K562 (cell line): ENCODE results near the gene TEX28. TPM values are rescaled to one million over a fixed set of nuclear protein-coding genes. Genes with fewer than 3 reads are reported as not detected.
A peak's percentile ranks its signal among the peaks of the same experiment; 100 is the strongest.

Source experiments
- ATAC-seq: fragments of 200-7000 bp; cut with Tn5 transposase; 3 replicates; pipeline ENCODE4 v1.9.1; 2020; ENCODE audit warnings: moderate library complexity
- BruUV-seq: library from RNA; stranded (reverse); fragments of 400-500 nt; replicated peaks from 2 replicates; lab custom pipeline; 2021; lab: Mats Ljungman, UMichigan
- CTCF ChIA-PET: fragments of 300-600 bp; formaldehyde crosslinking; extraction: SDS; loops from one replicate; lab custom pipeline; 2021; ENCODE audit warnings: low intra/inter-chr PET ratio; lab: Yijun Ruan, JAX
- POLR2A ChIA-PET: fragments of 300-600, 350-650 bp; sonication (Branson Sonifier 250); formaldehyde crosslinking; extraction: SDS; loops from one replicate; lab custom pipeline; 2021; ENCODE audit warnings: antibody characterized with exemption, inconsistent platforms; lab: Yijun Ruan, JAX
- DNase-seq, 4 experiments: peaks; one replicate each; pipeline versions ENCODE4 v3.0.0 to v3.0.0-alpha.2; 2011 to 2018; ENCODE audit warnings: low spot score in 3 of 4, mixed read lengths in 3 of 4; ENCODE audit errors: extremely low read depth in 1 of 4
- FAIRE-seq: peaks from 2 replicates; lab custom pipeline; 2011; peaks lifted over from hg19 to GRCh38; lab: Jason Lieb, UNC
- H2AFZ ChIP-seq: 2 replicates; pipeline ENCODE4 v1.6.0; 2011; ENCODE audit warnings: low read depth, low read length, control low read depth, inconsistent platforms
- H3K27ac ChIP-seq: fragments of 200-600 bp; 3 replicates; pipeline ENCODE4 v1.8.0; 2011; ENCODE audit warnings: low read depth, mild to moderate bottlenecking, control low read depth, inconsistent platforms, low read length, moderate library complexity, mixed read lengths; ENCODE audit errors: extremely low read depth
- H3K27me3 ChIP-seq, 2 experiments: fragments of 300-600 bp in 1 of 2; 2 replicates in 1 of 2; 3 replicates in 1 of 2; pipeline versions ENCODE4 v1.6.0 to v1.8.0; 2011; ENCODE audit warnings: inconsistent platforms in 2 of 2, low read length in 2 of 2, mild to moderate bottlenecking in 1 of 2, mixed read lengths in 1 of 2, moderate library complexity in 1 of 2; ENCODE audit not compliant: control insufficient read depth in 2 of 2, insufficient read depth in 2 of 2
- H3K36me3 ChIP-seq: fragments of 300-600 bp; 3 replicates; pipeline ENCODE4 v1.8.0; 2011; ENCODE audit warnings: mild to moderate bottlenecking, low read length, inconsistent platforms; ENCODE audit not compliant: control insufficient read depth, insufficient read depth
- H3K4me1 ChIP-seq, 2 experiments: fragments of 200-600 bp in 1 of 2; replicated peaks in 1 of 2; 2 replicates in 1 of 2; 3 replicates in 1 of 2; pipeline versions ENCODE4 v1.5.1 to v1.8.0; 2011; ENCODE audit warnings: inconsistent platforms in 2 of 2, low read length in 2 of 2, mild to moderate bottlenecking in 1 of 2, mixed read lengths in 1 of 2, moderate library complexity in 1 of 2; ENCODE audit not compliant: control insufficient read depth in 2 of 2, insufficient read depth in 2 of 2
- H3K4me2 ChIP-seq: 2 replicates; pipeline ENCODE4 v1.6.1; 2011; ENCODE audit warnings: low read length, control low read depth, inconsistent platforms, mixed read lengths; ENCODE audit not compliant: insufficient read depth
- H3K4me3 ChIP-seq: fragments of 200-600 bp; sonication (generic), shearing (Covaris generic); 2 replicates; pipeline ENCODE4 v1.5.1; 2016; ENCODE audit warnings: control low read depth, inconsistent platforms
- H3K79me2 ChIP-seq: fragments of 200-600 bp; 3 replicates; pipeline ENCODE4 v1.8.0; 2011; ENCODE audit warnings: low read length, inconsistent platforms; ENCODE audit not compliant: control insufficient read depth, insufficient read depth
- H3K9ac ChIP-seq, 2 experiments: 2 replicates each; pipeline versions ENCODE4 v1.6.0 to v1.6.1; 2011; ENCODE audit warnings: low read depth in 2 of 2, low read length in 2 of 2, control low read depth in 1 of 2, inconsistent platforms in 1 of 2, mild to moderate bottlenecking in 1 of 2, mixed read lengths in 1 of 2; ENCODE audit not compliant: insufficient read depth in 1 of 2
- H3K9me1 ChIP-seq: one replicate; pipeline ENCODE4 v1.6.0; 2011; ENCODE audit warnings: inconsistent platforms, mild to moderate bottlenecking, low read length, moderate library complexity; ENCODE audit not compliant: control insufficient read depth, insufficient read depth
- H3K9me3 ChIP-seq: replicated peaks from 2 replicates; pipeline ENCODE4 v1.5.1; 2011; ENCODE audit warnings: low read depth, low read length, inconsistent platforms; ENCODE audit not compliant: control insufficient read depth, insufficient read depth
- H4K20me1 ChIP-seq: replicated peaks from 2 replicates; pipeline ENCODE4 v1.6.1; 2011; ENCODE audit warnings: low read length, inconsistent platforms, mixed read lengths; ENCODE audit not compliant: control insufficient read depth, insufficient read depth
- JUN ChIP-seq, 2 experiments: sonication (generic) in 1 of 2; formaldehyde crosslinking in 1 of 2; IDR thresholded peaks; 2 replicates each; pipeline versions ENCODE4 v1.6.1 to v1.8.0; 2012 to 2022; ENCODE audit warnings: borderline replicate concordance in 2 of 2, mild to moderate bottlenecking in 2 of 2, improper control_type of control experiment in 1 of 2, low read depth in 1 of 2, low read length in 1 of 2, missing genetic modification reagents in 1 of 2
- KHSRP ChIP-seq: fragments of 450-650 bp; IDR thresholded peaks from 2 replicates; pipeline ENCODE4 v1.6.1; 2017
- NELFE ChIP-seq: IDR thresholded peaks from 2 replicates; pipeline ENCODE4 v1.6.1; 2011; ENCODE audit warnings: mild to moderate bottlenecking; ENCODE audit not compliant: insufficient read depth, insufficient read length
- TAF9B ChIP-seq: fragments of 450-650 bp; IDR thresholded peaks from 2 replicates; pipeline ENCODE4 v1.6.1; 2018; ENCODE audit warnings: mild to moderate bottlenecking; ENCODE audit not compliant: partially characterized antibody
- ZNF717 ChIP-seq: fragments of 250-450 bp; sonication (Bioruptor Pico); IDR thresholded peaks from 2 replicates; pipeline ENCODE4 v1.5.0; 2021
- WGBS: fragments of 100-300 bp; shearing (Covaris generic); methylation state at CpG from one replicate; pipeline ENCODE4 v1.1.6; 2016; ENCODE audit warnings: low coverage, mixed read lengths; ENCODE audit not compliant: insufficient coverage; ENCODE audit errors: missing lambda C conversion rate; 5-methylcytosine and 5-hydroxymethylcytosine counted together
- in situ Hi-C: fragments of 300-500 bp; cut with MboI; formaldehyde crosslinking; loops from 4 replicates; pipeline ENCODE4 v1.15.0; 2018; ENCODE audit warnings: inconsistent platforms, mixed read lengths
- intact Hi-C: fragments of 100-400 bp; cut with micrococcal nuclease; formaldehyde crosslinking; loops from 2 replicates; pipeline ENCODE4 v1.14.2; 2022
- polyA plus RNA-seq, 8 experiments: library from polyadenylated mRNA; depleted of rRNA in 4 of 8; stranded (reverse) in 5 of 8; unstranded in 3 of 8; fragments of >200 nt; fragmentation: Nextera tagmentation in 2 of 8; fragmentation: Illumina TruSeq in 1 of 8; extraction: Ambion mirVana in 2 of 8; extraction: Trizol in 1 of 8; gene quantifications; 2 replicates each; pipeline versions ENCODE4 v1.2.1 to v1.2.3, GENCODE V29; 2011 to 2014; ENCODE audit warnings: inconsistent platforms in 1 of 8, missing spikeins in 1 of 8
- total RNA-seq, 7 experiments: library from RNA; depleted of rRNA in 6 of 7; stranded (reverse); fragments of >200 nt in 6 of 7; fragmentation: Illumina TruSeq in 2 of 7; extraction: Trizol in 2 of 7; gene quantifications; 2 replicates each; pipeline versions ENCODE4 v1.2.1 to v1.2.3, GENCODE V29; 2011 to 2021; ENCODE audit warnings: low replicate concordance in 1 of 7
- TF ChIP-seq, protein P1 (sequence below): fragments of 150-350 bp; conservative IDR thresholded peaks from 2 replicates; pipeline ENCODE4 v1.6.1; 2014; ENCODE audit warnings: low read length

The TEX28 gene
- total and polyA plus RNA-seq, 9 of the 15 experiments (the other 6 are each of a cell fraction or from before 2014, with no cell fraction given): not detected

DNA sequence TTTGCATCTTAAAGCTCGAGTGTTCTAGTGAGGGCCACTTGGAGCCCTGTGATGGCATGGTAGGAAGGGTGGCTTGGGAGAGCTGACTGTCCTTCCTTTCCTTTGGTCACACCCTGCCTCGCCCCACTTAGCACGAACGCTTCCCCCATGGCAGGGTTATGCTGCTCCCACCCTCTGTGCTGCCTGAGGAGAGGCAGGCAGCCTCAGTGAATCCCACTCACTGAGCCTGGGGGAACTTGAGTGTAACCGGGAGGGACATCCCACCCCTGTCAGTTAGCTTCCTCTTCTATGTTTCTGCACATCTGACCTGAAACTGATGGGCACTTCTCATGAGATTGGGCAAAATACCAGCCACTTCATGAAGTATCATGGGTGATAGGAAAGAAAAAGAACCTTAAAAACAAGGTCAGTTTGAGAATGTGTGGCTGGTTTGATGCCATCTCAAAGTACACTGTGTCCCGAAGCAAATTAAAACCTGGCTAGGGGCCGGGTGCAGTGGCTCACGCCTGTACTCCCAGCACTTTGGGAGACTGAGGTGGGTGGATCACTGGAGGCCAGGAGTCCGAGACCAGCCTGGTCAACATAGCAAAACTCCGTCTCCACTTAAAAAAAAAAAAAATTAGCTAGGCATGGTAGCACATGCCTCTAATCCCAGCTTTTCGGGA is 10.7 kb upstream of the TEX28 start:
- Histone ChIP-seq H3K27me3 (no peaks in the 10 kb centered on the region), H3K36me3 (no peaks in the 10 kb centered on the region), H3K9ac (peak overlapping the region in 1 of 2 experiments; percentile 68; a peak in 2 of 4 replicates), H3K27ac (no peak overlapping the region), H3K79me2 (no peaks in the 10 kb centered on the region), H3K4me2 (no peak overlapping the region), H2AFZ (peak overlapping the region; percentile 56; the same call in 1 of the 2 replicates), H3K4me3 (no peak overlapping the region), H4K20me1 (no peaks in the 10 kb centered on the region), H3K4me1 (peaks cover 0 to 2% of the 10 kb centered on the region in 2 experiments; a peak in 3 of 5 replicates), H3K9me3 (no peaks in the 10 kb centered on the region), H3K9me1 (no peaks in the 10 kb centered on the region)
- FAIRE-seq: no peak
- in situ Hi-C loops (loop anchor here (25.0 kb wide), 1 partner anchor 93 kb away; the partner anchor contains the start of gene OPN1MW2), intact Hi-C loops (no loop called here)
- ATAC-seq: no peak
- POLR2A ChIA-PET: interaction anchor here (0.5 kb wide), 1 partner anchor 244 kb away, joined by 4 read pairs; no protein-coding TSS in a partner anchor
- CTCF ChIA-PET: no interaction called here
- WGBS: 60% methylated on average over 5 of the region's 11 CpGs
- no peak for TF ChIP-seq JUN (IDR thresholded peaks at IDR 0.05; ENCODE audit: borderline replicate concordance, low read depth, low read length)
- TF ChIP-seq JUN (CRISPR knock-in tag; IDR thresholded peaks at IDR 0.05; ENCODE audit: borderline replicate concordance): no peak
- TF ChIP-seq NELFE: no peak
- TF ChIP-seq, protein P1, sequence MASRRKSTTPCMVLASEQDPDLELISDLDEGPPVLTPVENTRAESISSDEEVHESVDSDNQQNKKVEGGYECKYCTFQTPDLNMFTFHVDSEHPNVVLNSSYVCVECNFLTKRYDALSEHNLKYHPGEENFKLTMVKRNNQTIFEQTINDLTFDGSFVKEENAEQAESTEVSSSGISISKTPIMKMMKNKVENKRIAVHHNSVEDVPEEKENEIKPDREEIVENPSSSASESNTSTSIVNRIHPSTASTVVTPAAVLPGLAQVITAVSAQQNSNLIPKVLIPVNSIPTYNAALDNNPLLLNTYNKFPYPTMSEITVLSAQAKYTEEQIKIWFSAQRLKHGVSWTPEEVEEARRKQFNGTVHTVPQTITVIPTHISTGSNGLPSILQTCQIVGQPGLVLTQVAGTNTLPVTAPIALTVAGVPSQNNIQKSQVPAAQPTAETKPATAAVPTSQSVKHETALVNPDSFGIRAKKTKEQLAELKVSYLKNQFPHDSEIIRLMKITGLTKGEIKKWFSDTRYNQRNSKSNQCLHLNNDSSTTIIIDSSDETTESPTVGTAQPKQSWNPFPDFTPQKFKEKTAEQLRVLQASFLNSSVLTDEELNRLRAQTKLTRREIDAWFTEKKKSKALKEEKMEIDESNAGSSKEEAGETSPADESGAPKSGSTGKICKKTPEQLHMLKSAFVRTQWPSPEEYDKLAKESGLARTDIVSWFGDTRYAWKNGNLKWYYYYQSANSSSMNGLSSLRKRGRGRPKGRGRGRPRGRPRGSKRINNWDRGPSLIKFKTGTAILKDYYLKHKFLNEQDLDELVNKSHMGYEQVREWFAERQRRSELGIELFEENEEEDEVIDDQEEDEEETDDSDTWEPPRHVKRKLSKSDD: no peak
- no peak for TF ChIP-seq KHSRP
- no peak for TF ChIP-seq TAF9B
- TF ChIP-seq ZNF717 (CRISPR knock-in tag): no peak
- no TSS peak for BruUV-seq
- DNase-seq: no peak
